ENCODE measurements around the gene COL6A2.
A peak's percentile ranks its signal among the peaks of the same experiment; 100 is the strongest.
"Not testable (repeated sequence)": the region's sequence is repeated elsewhere in the genome, so short reads cannot be mapped to it uniquely, and the experiment has no call there.

COL6A2 gene

DNA sequence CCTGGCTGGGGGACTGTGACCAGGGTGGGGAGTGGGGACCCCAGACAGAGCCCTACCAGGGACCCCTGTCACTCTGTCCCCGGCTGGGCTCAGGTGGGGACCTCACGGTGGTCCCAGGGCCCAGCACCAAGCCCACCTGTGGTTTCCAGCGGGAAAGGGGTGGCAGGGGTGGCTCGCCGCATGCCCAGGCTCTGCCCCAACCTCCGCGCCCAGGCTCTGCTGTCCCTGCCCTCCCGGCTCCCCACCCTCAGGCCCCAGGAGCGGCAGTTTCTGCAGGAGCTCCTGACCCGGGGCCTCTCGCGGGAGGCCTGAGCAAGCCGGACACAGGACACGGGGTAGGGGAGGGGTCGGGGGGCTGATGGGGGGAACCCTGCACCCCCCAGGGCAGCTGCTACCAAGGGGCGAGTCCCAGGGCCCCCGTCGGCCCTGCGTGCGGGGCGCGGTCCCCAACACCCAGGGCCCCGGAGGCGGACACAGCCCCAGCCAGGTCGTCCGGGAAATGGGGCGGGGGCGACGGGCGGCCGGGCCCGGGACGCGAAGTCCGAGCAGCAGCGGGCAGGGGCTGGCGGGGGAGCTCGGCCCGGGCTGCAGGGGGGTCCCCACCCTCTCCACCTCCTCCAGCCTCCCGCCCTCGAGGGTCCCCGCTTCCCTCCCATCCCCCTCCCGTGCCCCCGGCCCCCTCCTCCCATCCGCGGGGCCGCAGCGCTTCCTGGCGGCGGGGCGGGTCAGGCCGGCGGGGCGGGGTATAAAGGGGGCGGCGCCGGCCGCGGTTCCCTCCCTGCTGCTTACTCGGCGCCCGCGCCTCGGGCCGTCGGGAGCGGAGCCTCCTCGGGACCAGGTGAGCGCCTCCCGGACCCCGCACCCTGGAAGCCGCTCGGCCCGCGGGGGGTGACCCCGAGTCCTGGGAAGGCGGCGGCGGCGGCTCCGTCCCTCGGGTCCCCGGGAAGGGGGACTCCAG is at the start of gene COL6A2:
Gene COL6A2, plus strand, starts transcription at position 777 of the 958 bp plus-strand sequence.
- peak; percentile 63 to 72 for DNase-seq

DNA sequence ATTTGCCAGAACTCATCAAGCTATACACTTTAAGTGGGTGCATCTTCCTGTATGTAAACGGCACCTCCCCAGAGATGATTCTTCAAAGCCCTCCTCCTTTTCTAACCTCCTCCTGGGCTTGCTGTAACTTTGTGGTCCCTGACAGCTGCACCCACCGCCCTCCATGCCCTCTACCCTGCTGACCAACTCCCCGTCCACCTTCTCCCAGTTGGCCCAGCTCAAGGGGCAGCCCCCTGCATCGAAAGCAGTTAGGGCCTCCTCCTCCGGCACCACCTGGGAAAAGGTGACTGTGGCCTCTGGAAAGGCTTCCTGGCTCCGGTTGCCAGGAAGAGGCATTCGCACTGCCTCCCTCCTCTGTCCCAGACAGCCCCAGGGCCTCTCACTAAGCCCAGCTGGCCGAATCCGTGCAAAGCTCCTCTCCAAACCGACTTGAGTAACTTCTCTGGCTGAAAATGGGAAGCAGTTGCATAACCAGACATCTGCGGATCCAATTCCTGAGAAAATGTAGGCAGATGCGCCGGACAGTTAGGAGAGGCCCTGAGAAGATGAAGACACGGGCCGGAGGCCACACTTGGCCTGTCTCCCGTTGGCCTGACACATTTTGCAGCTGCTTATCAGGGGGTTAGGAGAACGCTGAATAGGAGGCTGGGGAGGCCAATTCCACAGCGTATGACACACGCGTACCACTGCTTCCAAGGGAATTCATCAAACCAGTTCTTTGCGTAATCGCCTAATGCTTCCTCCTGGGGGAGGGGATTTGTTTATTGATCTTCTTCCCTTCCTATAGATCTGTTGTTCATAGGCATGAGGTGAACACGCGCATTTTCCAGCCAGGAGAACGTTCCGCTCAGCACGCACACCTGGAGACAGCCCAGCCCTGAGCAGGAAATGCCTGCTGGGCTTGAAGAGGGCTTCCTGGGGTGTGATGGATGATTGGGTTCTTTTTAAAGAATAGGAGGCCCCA is 48.7 kb upstream of the COL6A2 start:
- peak in 1 of 2 donors; percentile 10 for DNase-seq

DNA sequence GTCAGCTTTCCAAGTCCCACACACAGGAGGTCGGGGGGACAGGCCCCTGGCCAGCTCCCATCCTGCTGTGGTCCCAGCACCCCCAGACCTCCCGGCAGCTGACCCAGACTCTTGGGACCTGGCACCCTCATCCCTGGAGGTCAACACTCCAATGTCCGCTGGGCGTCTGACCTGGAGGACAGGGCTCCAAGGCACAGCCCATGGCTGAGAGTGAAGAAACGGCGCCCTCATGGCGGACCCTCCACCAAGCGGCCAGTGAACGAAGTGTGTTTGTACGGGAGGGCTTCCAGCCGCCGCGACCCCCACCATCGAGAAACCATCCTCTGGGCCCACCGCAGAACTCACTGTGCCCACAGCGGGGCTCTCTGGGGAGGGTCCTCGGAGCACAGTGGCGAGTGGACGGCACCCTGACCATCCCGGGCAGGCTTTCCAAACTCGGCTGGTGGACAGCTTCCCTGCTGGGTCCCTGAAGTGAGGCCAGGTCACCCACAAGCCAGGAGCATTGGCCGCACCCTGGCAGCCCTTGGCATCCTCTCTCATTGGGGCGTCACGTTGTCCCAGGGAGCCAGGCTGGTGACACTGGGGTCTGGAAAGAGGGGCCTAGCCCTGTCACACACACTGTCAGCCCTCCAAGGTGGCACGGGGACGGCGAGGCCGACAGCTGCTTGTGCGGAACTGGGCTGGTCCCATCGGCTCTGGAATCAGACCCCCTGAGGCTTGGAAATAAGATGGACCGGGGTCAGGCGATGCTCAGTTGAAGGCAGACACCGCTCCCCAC is 47.8 kb upstream of the COL6A2 start:
- DNase-seq: peak in 1 of 2 donors; percentile 13

DNA sequence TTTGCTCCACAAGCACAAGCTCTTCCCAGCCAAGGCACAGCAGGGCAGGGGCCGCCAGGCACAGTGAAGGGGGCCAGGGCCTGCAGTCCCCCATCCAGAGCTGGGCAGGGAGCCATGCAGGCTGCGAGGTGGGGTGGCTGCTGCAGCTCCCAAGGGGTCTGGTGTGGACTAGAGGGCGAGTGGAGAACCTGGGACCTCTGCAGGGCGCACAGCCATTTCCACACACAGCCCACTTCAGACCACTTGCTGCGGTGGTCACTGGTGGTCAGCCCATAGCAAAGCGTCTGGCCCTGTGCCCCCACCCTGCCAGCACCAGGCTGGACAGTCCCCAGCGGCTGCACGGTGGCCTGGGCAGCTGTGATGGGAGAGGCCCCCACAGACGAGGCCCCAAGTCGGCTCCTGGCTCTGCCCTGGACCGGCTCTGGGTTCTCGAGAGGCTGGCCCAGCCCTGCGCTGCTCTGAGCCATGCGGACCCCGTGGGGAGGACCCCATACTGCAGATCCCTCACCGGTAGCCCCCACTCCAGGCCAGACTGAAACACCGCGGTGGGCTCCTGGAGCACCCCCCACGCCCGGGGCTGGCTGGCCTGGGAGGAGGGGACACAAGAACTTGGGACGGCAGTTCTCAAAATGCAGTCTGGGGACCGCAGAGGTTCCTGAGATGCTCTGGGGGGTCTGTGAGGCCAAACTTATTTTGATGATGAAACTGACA is 47.1 kb upstream of the COL6A2 start:
- DNase-seq: peak in 1 of 2 donors; percentile 10

DNA sequence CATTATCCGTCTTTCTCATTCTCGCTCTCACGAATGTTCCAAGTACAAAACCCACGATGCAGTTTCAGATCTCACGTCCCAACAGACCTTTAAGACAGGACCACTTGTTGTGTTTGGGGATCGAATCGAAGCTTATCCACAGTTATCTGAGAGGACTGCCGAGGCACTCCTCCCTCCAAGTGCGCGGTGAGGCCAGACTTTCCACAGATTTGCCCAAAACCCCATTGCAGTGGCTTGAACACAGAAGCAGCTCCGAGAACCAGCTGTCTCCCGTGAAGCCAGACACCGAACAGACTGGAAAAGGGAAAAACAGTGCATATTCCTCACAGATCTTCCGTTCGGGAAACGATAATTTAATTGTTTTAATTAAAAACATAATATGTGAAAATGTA is 46.5 kb upstream of the COL6A2 start:
- DNase-seq: no peak

DNA sequence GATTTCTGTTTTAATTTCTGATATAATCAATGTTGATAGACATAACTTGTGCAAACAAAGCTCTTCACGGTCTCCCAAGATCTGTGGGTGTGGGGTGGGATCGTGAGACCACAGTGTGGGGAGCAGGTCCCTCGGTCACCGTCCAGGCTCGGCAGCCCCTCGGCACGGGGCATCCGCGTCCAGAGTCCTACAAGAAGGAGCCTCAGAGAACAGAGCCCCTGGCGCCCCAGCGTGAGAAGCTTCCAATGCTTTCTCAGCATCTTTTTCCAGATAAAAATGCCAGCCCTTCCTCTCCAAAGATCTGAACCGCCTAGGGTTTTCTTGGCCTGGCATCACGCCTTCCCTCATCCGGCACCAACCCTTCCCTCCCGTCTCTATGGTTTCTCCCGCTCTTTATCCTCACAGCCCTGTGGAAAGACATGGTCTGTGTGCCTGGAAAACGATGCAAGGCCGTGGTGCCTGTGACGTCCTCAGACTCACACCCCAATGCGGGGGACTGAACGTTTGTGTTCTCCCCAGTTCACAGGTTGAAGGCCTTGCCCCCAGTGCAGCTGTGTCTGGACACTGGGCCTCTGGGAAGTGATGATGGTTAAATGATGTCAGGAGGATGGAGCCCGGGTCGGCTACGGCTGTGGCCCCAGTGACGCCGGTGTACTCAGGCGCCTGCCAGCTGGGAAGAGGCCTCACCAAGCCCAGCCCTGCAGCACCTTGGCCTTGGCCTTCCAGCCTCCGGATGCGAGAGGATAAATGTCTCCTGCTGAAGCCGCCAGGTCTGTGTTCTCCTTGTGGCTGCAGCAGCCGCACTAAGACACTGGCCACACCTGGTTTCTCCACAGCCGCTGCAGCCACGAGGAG is 45.9 kb upstream of the COL6A2 start:
- DNase-seq: no peak

DNA sequence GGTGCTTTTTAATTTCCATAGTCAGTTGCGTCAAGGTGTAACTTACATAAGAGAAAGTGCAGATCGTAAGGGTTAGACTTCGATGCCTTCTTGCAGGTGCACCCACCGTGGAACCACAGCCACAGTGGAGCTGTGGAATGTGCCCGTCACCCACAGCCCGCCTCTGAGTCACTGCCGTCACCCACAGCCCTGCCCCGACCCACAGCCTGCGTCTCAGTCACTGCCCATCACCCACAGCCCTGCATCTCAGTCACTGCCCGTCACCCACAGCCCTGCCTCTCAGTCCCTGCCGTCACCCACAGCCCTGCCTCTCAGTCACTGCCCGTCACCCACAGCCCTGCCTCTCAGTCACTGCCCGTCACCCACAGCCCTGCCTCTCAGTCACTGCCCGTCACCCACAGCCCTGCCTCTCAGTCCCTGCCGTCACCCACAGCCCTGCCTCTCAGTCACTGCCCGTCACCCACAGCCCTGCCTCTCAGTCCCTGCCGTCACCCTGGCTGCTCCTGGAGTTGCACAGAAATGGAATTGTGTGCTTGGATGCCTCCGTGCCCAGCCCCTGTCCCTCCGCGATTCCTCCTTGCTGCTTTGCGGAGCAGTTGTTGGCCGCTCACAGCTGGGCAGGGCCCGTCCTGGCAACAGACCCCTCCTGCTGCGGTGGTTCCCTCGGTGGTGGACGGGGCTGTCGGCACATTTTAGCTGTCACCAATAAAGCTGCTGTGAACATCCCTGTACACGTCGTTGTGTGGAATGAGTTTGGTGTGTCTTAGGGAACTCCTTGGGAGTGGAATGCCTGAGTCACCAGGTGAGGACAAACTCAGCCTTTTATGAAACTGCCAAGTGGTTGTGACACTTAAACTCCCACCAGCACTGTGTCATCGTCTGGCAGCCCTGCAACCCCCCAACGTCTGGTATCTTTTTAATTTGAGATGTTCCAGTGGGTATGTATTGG is 44.9 kb upstream of the COL6A2 start:
- peak; percentile 55 to 68 for DNase-seq

DNA sequence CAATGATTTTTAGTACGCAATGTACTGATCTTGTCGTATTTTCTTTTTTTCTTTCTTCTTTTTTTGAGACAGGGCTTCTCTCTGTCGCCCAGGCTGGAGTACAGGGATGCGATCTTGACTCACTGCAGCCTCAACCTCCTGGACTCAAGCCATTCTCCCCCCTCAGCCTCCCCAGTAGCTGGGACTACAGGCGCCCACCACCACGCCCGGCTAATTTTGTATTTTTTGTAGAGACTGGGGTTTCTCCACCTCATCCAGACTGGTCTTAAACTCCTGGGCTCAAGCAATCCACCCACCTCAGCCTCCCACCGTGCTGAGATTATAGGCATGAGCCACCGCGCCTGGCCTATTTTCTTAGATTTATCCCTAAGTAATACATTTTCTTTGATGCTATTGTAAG is 43.9 kb upstream of the COL6A2 start:
- DNase-seq: no peak

DNA sequence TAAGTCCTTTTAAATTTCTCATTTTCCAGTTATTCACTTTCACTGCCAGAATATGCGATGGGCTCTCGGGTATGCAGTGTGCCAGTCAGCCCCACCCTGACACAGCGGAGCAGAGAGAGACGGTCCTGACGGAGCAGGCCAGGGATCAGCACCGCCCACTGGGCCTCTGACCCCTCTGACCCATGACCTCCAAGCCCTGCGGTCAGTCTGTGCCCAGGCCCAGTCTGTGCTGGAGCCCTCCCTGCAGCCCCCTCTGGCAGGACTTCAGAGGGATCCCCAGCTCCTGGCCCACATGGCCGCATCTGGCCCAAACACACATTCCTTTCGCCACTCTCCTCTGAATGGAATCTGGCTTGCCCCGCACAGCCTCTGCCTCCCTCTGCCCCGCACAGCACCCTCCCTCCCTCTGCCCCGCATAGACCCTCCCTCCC is 43.4 kb upstream of the COL6A2 start:
- no peak for DNase-seq

DNA sequence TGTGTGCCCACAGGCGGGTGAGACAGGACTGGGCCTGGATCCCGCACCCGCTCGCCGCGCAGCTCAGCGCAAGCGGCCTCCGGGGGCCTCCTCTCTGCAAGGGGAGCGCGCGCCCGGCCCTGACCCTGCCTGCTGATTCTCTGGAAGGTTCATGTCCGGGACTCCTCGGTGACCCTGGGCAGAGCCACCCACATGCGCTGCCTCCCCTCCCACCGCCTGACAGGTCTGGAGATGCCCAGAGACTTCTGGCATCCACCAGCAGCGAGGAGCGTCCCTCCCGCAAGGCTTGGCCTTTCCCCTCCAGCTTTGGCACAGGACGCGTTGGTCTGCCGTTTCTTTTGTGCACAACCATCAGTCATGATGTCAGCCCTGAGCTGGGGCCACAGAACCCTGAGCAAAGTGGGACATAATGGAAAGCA is 42.0 kb upstream of the COL6A2 start:
- DNase-seq: no peak

DNA sequence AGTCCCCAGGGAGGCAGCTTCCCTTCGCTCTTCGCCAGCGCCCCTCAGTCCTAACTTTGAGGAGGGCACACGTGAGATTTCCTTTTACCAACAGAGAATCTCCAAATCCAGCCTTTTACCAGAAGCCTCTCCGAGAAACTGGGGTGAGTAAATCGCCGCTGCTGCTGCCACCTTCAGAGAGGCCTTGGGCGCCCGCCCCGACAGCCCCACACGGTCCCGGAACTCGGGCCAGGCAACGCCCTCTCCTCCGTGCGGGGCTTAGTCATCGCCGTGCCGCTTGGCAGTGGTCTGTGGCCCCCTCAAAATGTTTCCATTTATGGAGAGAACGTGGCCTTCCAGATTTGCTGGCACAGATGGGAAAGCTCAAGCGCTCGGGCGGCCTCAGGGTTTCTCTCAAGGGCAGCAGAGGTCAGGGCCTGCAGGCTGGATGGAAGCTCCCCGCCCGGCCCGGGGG is 41.4 kb upstream of the COL6A2 start:
- DNase-seq: no peak

DNA sequence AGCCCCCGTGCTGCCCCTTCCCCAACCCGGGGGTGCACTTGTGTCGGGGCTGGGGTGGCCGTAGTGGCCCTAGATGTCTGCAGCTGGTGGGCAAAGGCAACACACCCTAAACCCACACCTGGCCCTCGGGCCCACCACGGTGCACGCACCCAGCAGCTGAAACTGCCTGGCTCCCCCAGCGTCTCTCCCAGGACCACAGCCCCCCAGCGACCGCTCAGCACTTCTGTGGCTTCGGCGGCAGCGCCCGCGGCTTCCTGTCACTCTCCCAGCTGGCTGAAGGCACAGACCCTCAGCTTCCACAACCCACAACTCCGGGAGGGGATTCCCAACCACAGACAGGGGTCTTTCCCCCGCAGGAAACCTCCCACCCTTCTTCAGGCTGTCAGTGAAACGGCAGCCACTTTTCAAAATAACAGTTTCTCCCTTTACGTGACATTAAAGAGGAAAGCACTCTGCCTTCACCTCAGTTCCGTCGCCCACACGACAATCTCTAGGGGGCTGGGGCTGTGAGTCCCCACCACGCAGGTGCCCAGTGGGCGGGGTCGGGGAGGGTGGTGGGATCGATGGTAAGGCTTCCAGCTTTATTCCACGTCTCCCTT is 40.7 kb upstream of the COL6A2 start:
- DNase-seq: peak; percentile 24 to 35

DNA sequence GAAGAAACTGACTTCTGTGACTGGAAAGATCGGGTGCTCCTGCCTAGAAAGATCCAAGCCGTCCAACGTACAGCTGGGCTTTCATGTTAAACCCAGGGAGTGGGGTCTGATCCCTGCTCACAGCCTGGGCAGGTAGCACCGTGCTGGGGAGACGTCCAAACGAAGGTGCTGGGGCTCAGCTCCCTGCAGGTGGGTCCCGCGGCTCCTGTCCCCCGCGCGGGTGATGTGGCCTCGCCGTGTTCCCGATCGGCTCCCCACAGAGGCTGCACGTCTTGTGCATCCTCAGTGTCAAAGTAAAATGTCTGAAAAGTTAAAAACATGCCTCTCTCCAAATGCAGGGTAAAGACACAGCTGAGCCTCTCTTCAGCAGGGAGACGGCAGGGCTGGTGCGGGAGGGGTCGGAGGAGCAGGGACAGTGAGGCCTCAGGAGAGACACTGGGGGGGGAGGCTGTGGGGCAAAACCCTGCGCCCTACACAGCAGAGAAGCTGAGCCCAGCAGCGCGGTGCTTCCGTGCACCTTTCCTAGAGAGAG is 40.1 kb upstream of the COL6A2 start:
- DNase-seq: no peak

DNA sequence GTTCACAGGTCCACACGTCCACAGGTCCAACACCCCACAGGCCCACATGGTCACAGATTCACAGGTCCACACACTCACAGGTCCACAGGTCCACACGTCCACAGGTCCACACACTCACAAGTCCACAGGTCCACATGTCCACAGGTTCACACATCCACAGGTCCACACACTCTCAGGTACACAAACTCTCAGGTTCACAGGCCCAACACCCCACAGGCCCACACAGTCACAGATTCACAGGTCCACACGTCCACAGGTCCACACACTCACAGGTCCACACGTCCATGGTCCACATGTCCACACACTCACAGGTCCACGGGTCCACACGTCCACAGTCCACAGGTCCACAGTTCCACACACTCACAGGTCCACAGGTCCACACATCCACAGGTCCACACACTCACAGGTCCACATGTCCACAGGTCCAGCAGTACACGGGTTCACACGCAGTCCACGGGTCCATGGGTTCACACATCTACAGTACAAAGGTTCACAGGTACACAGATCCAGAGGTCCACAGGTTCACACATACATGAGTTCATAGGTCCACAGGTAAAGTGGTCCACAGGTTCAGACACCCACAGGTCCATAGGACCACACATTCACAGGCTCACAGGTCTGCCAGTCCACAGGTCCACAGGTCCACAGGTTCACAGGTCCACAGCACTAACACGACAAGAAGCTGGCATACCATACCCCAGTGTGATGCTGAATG is 39.3 kb upstream of the COL6A2 start:
- no peak for DNase-seq

DNA sequence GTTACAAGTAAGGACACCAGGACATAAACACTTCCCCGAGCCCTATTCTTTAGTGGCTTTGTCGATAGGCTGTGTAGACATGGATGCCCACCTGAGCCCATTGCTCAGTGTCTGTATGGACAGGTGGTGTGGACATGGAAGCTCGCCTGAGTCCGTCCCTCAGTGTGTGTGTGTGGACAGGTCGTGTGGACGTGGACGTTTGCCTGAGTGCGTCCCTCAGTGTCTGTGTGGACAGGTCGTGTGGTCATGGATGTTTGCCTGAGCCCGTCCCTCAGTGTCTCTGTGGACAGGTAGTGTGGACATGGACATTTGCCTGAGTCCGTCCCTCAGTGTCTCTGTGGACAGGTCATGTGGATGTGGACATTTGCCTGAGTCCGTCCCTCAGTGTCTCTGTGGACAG is 38.7 kb upstream of the COL6A2 start:
- DNase-seq: no peak

DNA sequence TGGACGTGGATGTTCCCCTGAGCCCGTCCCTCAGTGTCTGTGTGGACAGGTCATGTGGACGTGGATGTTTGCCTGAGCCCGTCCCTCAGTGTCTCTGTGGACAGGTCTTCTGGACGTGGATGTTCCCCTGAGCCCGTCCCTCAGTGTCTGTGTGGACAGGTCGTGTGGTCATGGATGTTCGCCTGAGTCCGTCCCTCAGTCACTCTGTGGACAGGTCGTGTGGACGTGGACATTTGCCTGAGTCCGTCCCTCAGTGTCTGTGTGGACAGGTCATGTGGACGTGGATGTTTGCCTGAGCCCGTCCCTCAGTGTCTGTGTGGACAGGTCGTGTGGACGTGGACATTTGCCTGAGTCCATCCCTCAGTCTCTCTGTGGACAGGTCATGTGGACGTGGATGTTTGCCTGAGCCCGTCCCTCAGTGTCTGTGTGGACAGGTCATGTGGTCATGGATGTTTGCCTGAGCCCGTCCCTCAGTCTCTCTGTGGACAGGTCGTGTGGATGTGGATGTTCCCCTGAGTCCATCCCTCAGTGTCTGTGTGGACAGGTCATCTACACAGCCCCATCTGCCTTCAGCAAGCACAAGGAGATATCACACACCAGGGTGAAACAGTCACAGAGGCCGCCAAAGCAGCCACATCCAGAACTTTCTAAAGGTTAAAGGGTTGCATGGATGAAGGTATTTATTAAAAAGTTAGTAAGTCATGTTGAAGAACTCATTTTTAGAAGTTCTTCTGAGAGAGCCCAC is 38.0 kb upstream of the COL6A2 start:
- DNase-seq: not testable (repeated sequence)

DNA sequence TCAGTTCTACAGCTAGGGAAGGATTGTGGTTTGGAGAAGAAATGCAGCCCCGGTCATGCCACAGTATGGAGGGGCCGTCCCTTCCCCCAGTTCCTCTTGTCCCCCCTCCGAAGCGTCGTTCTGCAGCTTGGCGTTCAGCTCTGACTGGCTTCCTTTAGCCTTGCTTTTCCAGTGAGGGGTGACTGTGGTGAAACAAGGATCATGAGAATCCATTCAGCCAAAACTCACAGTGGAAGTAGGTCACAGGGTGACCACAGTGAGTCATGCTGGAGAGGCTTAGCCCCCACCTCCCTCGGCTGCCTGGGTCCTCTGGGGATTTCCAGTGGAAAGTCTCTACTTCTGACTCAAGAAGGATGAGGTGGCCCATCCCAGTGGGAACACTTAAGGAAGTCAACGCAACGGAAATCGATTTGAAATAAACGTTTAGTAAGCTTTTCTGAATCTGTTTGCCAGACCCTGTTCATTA is 37.3 kb upstream of the COL6A2 start:
- DNase-seq: peak in 1 of 2 donors; percentile 35
